Neural crest cell (in vitro differentiated cells): ENCODE results near the gene ZNF692. TPM values are rescaled to one million over a fixed set of nuclear protein-coding genes. Genes with fewer than 3 reads are reported as not detected.

ENCODE experiments used
- DNase-seq: peaks from one replicate; pipeline ENCODE4 v3.0.0; 2021; ENCODE audit warnings: low read depth, mixed read lengths, low spot score
- H3K27ac Mint-ChIP-seq: one replicate; pipeline ENCODE4 v1.8.0; 2021; ENCODE audit warnings: mild to moderate bottlenecking, mixed read lengths; ENCODE audit not compliant: unreplicated experiment
- H3K27me3 Mint-ChIP-seq: 2 replicates; pipeline ENCODE4 v1.8.0; 2021; ENCODE audit warnings: low read depth, mild to moderate bottlenecking, mixed read lengths
- H3K36me3 Mint-ChIP-seq: 2 replicates; pipeline ENCODE4 v1.8.0; 2021; ENCODE audit warnings: low read depth, mild to moderate bottlenecking, mixed read lengths
- H3K4me1 Mint-ChIP-seq: 2 replicates; pipeline ENCODE4 v1.8.0; 2021; ENCODE audit warnings: mixed read lengths
- H3K4me3 Mint-ChIP-seq: one replicate; pipeline ENCODE4 v1.8.0; 2021; ENCODE audit warnings: mild to moderate bottlenecking, mixed read lengths
- H3K9me3 Mint-ChIP-seq: 2 replicates; pipeline ENCODE4 v1.8.0; 2021; ENCODE audit warnings: mixed read lengths
- CTCF ChIP-seq: fragments of 200-600 bp; sonication (generic); conservative IDR thresholded peaks from 2 replicates; pipeline ENCODE4 v1.5.0; 2021; ENCODE audit warnings: antibody characterized with exemption, mild to moderate bottlenecking
- total RNA-seq: library from RNA; stranded (reverse); gene quantifications from 2 replicates; pipeline ENCODE4 v1.2.1, GENCODE V29; 2021

Gene ZNF692
- total RNA-seq, 1 donor from 2014 or later, result 72.8 TPM

DNA sequence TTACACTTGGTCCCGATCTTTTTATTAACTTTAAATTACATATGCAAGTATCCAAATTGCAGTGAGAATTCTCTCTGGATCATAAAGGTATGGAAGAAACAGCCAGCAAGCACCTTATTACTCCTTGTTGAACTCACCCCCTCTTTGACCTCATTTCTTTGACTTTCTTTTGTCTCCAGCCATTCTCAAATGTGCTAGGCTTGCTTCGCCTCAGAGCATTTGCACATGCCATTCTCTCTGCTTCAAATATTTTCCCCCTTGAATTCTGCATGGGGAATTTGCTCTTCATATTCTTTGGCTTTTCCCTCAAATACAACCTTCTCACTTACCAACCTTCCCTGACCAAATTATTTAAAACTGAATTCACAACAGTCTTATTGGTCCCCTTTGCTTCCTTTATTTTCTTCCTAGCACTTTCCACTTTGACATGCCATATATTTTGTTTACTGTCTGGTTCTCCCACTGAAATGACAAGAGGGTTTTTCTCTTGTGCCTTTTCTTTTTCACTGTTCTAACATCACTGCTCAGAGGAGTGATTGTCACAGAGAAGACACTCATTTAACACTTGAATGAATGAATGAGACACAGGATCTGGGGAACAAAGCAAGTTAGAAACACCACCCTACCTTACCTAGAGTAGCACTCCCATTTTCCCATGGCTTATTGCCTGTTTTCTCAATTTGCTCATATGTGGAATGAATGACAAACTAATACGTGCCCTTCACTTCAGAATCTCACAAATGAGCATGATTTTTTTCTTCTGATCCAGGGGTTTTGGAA lies 45.7 kb upstream of the ZNF692 start:
- peak overlapping the region; percentile 9 for H3K4me3 Mint-ChIP-seq
- no peak overlapping the region for H3K27ac Mint-ChIP-seq

DNA sequence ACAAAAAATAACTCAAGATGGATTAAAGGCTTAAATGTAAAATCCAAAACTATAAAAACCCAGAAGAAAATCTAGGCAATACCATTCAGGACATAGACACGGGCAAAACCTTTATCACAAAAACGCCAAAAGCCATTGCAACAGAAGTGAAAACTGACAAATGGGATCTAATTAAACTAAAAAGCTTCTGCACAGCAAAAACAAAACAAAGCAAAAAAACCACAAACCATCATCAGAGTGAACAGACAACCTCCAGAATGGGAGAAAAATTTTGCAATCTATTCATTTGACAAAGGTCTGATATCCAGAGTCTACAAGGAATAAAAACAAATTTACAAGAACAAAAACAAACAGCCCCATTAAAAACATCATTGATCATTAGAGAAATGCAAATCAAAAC lies 42.7 kb upstream of the ZNF692 start:
- DNase-seq, result no peak
- Mint-ChIP-seq H3K4me3 (no peak overlapping the region), H3K36me3 (no peaks in the 10 kb centered on the region), H3K27ac (no peak overlapping the region), H3K27me3 (peaks cover 50% of the 10 kb centered on the region), H3K9me3 (no peaks in the 10 kb centered on the region), H3K4me1 (peaks cover under 1% of the 10 kb centered on the region)
- TF ChIP-seq CTCF, result no peak

More for the DNA sequence above, 45.7 kb upstream of the ZNF692 start:
- TF ChIP-seq CTCF, result no peak
- Mint-ChIP-seq H3K27me3 (peaks cover 34% of the 10 kb centered on the region), H3K9me3 (no peaks in the 10 kb centered on the region), H3K4me1 (peaks cover 25% of the 10 kb centered on the region), H3K36me3 (peaks cover 7% of the 10 kb centered on the region)
- DNase-seq, result no peak

GRCh38 chr1:248900637-248901036 lies 41.8 kb upstream of the ZNF692 start:
- peaks cover 57% of the 10 kb centered on the region for H3K27me3 Mint-ChIP-seq
- no peak overlapping the region for H3K27ac Mint-ChIP-seq
- H3K4me3 Mint-ChIP-seq, result no peak overlapping the region
- no peaks in the 10 kb centered on the region for H3K36me3 Mint-ChIP-seq
- no peaks in the 10 kb centered on the region for H3K4me1 Mint-ChIP-seq
- DNase-seq, result no peak
- no peaks in the 10 kb centered on the region for H3K9me3 Mint-ChIP-seq
- no peak for TF ChIP-seq CTCF

- DNase-seq, result no peak
- no peaks in the 10 kb centered on the region for H3K36me3 Mint-ChIP-seq
- H3K4me3 Mint-ChIP-seq, result no peak overlapping the region
- TF ChIP-seq CTCF, result no peak
- H3K4me1 Mint-ChIP-seq, result no peaks in the 10 kb centered on the region
- no peak overlapping the region for H3K27ac Mint-ChIP-seq
- H3K9me3 Mint-ChIP-seq, result no peaks in the 10 kb centered on the region
- H3K27me3 Mint-ChIP-seq, result peaks cover 72% of the 10 kb centered on the region
Observed at GRCh38 chr1:248897412-248898337, 38.8 kb upstream of the ZNF692 start.

DNA sequence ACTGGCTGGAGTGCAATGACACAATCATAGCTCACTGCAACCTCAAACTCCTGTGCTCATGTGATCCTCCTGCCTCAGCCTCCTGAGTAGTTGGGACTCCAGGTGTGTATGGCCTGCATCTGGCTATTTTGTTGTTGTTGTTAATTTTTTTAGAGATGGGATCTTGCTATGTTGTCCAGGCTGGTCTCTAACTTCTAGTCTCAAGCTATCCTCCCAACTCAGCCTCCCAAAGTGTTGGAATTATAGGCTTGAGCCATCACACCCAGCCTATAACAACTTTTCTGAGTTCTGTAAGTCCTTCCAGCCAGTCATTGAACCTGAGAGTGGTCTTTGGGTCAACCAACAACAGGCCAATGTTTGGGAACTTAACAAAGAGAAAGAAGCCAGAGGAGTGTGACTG lies 36.0 kb upstream of the ZNF692 start:
- Mint-ChIP-seq H3K27me3 (peaks cover 62% of the 10 kb centered on the region), H3K4me1 (no peaks in the 10 kb centered on the region), H3K36me3 (no peaks in the 10 kb centered on the region), H3K4me3 (no peak overlapping the region), H3K27ac (no peak overlapping the region), H3K9me3 (no peaks in the 10 kb centered on the region)
- DNase-seq, result no peak
- TF ChIP-seq CTCF, result no peak
